DOHH2 (cell line): ENCODE results near the gene LSR.

Experiments used
- H3F3A ChIP-seq: fragments of 200-600 bp; sonication (generic), shearing (Covaris generic); 2 replicates; pipeline ENCODE4 v1.6.0; 2016; ENCODE audit warnings: antibody characterized with exemption, mild to moderate bottlenecking; ENCODE audit not compliant: control insufficient read depth, insufficient read depth
- H3K27ac ChIP-seq: fragments of 200-600 bp; sonication (generic); 2 replicates; pipeline ENCODE4 v1.5.1; 2014; ENCODE audit warnings: low read depth, mild to moderate bottlenecking, low read length, moderate library complexity
- H3K27me3 ChIP-seq: fragments of 200-600 bp; sonication (generic); 2 replicates; pipeline ENCODE4 v1.6.1; 2014; ENCODE audit warnings: mild to moderate bottlenecking, low read length, mixed read lengths; ENCODE audit not compliant: control insufficient read depth
- H3K36me3 ChIP-seq: fragments of 200-600 bp; sonication (generic); 2 replicates; pipeline ENCODE4 v1.6.1; 2014; ENCODE audit warnings: mild to moderate bottlenecking, low read length, moderate library complexity, mixed read lengths; ENCODE audit not compliant: control insufficient read depth
- H3K4me1 ChIP-seq: fragments of 200-600 bp; sonication (generic); 2 replicates; pipeline ENCODE4 v1.6.1; 2014; ENCODE audit warnings: mild to moderate bottlenecking, low read length, mixed read lengths; ENCODE audit not compliant: control insufficient read depth
- H3K4me2 ChIP-seq: fragments of 200-600 bp; sonication (generic); 2 replicates; pipeline ENCODE4 v1.6.0; 2014; ENCODE audit warnings: mild to moderate bottlenecking, low read length, moderate library complexity
- H3K4me3 ChIP-seq: fragments of 200-600 bp; sonication (generic); 2 replicates; pipeline ENCODE4 v1.5.1; 2014; ENCODE audit warnings: mild to moderate bottlenecking, low read length, mixed read lengths
- H3K79me2 ChIP-seq: fragments of 200-600 bp; sonication (generic); 2 replicates; pipeline ENCODE4 v1.6.1; 2014; ENCODE audit warnings: mild to moderate bottlenecking, low read length, mixed read lengths; ENCODE audit not compliant: control insufficient read depth
- H3K9me2 ChIP-seq: fragments of 200-600 bp; sonication (generic); replicated peaks from 2 replicates; pipeline ENCODE4 v1.6.1; 2014; ENCODE audit warnings: mild to moderate bottlenecking, low read length, mixed read lengths; ENCODE audit not compliant: control insufficient read depth
- H3K9me3 ChIP-seq: fragments of 200-600 bp; sonication (generic); 2 replicates; pipeline ENCODE4 v1.6.1; 2014; ENCODE audit warnings: antibody characterized with exemption, low read length, mixed read lengths; ENCODE audit not compliant: control insufficient read depth, insufficient read depth
- H4K20me1 ChIP-seq: fragments of 200-600 bp; sonication (generic); 2 replicates; pipeline ENCODE4 v1.6.0; 2014; ENCODE audit warnings: low read depth, mild to moderate bottlenecking, antibody characterized with exemption, low read length, moderate library complexity; ENCODE audit not compliant: control insufficient read depth, insufficient read depth
- EZH2phosphoT487 ChIP-seq: fragments of 200-600 bp; sonication (generic); IDR thresholded peaks from 2 replicates; pipeline ENCODE4 v1.6.1; 2017; ENCODE audit warnings: borderline replicate concordance, mild to moderate bottlenecking, antibody characterized with exemption, low read length, moderate library complexity, mixed read lengths
- TF ChIP-seq, protein P1 (sequence below): fragments of 200-600 bp; sonication (generic); IDR thresholded peaks from one replicate; pipeline ENCODE4 v1.5.1; 2014; ENCODE audit warnings: antibody characterized with exemption, mild to moderate bottlenecking, low read depth, low read length; ENCODE audit not compliant: poor library complexity, severe bottlenecking

Gene LSR

GRCh38 chr19:35310331-35310730, 61.5 kb downstream of the LSR start:
- Histone ChIP-seq H3K36me3 (no peaks in the 10 kb centered on the region), H3K27me3 (no peaks in the 10 kb centered on the region), H3K4me3 (no peak overlapping the region), H3K4me2 (no peak overlapping the region), H3K79me2 (no peaks in the 10 kb centered on the region), H3K9me3 (no peaks in the 10 kb centered on the region), H4K20me1 (no peaks in the 10 kb centered on the region), H3K9me2 (no peaks in the 10 kb centered on the region), H3K27ac (no peak overlapping the region), H3K4me1 (peaks cover 87% of the 10 kb centered on the region), H3F3A (peaks cover 8% of the 10 kb centered on the region; the same call in 1 of the 2 replicates)
- no peak for TF ChIP-seq EZH2phosphoT487

DNA sequence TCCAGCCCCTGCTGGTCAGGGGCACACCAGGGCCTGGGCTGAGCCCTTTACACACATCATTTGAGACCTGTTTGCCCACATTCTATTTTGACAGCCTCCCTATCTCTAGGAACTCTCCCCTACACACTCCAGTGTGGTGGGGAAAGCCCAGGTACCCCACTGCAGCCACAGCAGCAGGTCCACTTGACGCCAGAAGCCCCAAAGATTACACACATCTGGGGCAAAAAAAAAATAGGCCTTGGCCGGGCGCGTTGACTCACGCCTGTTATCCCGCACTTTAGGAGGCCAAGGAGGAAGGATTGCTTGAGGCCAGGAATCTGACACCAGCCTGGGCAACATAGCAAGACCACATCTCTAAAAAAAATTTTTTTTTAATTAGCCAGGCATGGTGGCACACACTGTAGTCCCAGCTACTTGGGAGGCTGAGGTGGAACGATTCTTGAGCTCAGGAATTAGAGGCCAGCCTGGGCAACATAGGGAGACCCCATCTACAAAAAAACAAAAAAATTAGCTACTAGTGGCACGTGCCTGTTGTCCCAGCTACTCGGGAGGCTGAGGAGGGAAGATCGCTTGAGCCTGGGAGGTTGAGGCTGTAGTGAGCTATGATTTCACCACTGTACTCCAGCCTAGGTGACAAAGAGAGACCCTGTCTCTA, 62.1 kb downstream of the LSR start:
- H3K4me3 ChIP-seq = no peak overlapping the region
- no peak overlapping the region for H3K4me2 ChIP-seq
- peaks cover 87% of the 10 kb centered on the region for H3K4me1 ChIP-seq
- no peaks in the 10 kb centered on the region for H3K79me2 ChIP-seq
- TF ChIP-seq, protein P1, sequence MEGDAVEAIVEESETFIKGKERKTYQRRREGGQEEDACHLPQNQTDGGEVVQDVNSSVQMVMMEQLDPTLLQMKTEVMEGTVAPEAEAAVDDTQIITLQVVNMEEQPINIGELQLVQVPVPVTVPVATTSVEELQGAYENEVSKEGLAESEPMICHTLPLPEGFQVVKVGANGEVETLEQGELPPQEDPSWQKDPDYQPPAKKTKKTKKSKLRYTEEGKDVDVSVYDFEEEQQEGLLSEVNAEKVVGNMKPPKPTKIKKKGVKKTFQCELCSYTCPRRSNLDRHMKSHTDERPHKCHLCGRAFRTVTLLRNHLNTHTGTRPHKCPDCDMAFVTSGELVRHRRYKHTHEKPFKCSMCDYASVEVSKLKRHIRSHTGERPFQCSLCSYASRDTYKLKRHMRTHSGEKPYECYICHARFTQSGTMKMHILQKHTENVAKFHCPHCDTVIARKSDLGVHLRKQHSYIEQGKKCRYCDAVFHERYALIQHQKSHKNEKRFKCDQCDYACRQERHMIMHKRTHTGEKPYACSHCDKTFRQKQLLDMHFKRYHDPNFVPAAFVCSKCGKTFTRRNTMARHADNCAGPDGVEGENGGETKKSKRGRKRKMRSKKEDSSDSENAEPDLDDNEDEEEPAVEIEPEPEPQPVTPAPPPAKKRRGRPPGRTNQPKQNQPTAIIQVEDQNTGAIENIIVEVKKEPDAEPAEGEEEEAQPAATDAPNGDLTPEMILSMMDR = no peak
- no peak for TF ChIP-seq EZH2phosphoT487
- H3K36me3 ChIP-seq = no peaks in the 10 kb centered on the region
- no peaks in the 10 kb centered on the region for H3K9me3 ChIP-seq
- H3K9me2 ChIP-seq = no peaks in the 10 kb centered on the region
- no peaks in the 10 kb centered on the region for H4K20me1 ChIP-seq
- H3K27ac ChIP-seq = no peak overlapping the region
- H3K27me3 ChIP-seq = no peaks in the 10 kb centered on the region
- H3F3A ChIP-seq = peaks cover 5% of the 10 kb centered on the region; the same call in 1 of the 2 replicates

DNA sequence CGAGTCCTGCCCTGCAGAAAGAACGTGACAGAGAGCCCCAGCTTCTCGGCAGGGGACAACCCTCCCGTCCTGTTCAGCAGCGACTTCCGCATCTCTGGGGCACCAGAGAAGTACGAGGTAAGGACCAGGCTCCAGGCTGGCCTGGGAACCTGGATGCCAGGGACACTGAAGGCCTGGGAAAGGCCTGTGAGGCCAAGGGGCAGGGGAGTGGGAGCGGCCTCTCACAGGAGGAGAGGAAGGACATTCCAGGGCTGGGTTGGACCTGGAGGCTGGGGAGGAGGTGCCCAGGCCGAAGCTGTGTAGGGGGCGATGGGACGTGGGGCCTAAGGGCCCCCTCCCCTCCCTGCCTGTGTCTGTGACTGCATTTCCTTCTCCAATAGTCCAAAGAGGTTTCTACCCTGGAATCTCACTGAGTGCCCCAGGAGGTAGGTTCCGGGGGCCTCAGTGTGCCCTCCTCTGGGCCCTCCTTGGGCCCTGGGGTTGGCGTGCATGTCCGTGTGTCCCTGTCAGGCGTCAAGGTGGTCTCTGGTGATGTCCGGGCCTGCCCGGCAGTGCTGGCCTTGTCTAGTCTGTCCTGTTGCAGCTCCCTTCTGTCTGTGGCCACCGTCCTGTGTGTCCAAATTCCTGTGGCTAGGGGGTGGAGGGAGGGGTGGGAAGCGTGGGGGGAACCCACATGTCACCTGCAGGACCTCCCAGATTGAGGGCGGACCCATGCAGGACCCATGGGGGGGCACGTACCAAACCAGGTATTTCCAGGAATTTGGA, 63.3 kb downstream of the LSR start:
- Histone ChIP-seq H3K4me1 (peaks cover 87% of the 10 kb centered on the region), H3K27ac (no peak overlapping the region), H4K20me1 (no peaks in the 10 kb centered on the region), H3K4me3 (no peak overlapping the region), H3K27me3 (no peaks in the 10 kb centered on the region), H3K9me3 (no peaks in the 10 kb centered on the region), H3K36me3 (no peaks in the 10 kb centered on the region), H3F3A (peaks cover 11% of the 10 kb centered on the region; the same call in 1 of the 2 replicates), H3K9me2 (no peaks in the 10 kb centered on the region), H3K4me2 (no peak overlapping the region), H3K79me2 (no peaks in the 10 kb centered on the region)
- TF ChIP-seq, protein P1 = no peak
- no peak for TF ChIP-seq EZH2phosphoT487

GRCh38 chr19:35313587-35313986, 64.8 kb downstream of the LSR start:
- Histone ChIP-seq H3K9me3 (no peaks in the 10 kb centered on the region), H3F3A (peaks cover 11% of the 10 kb centered on the region; the same call in 1 of the 2 replicates), H3K36me3 (no peaks in the 10 kb centered on the region), H3K4me2 (peak overlapping the region; percentile 45), H3K27me3 (no peaks in the 10 kb centered on the region), H3K9me2 (no peaks in the 10 kb centered on the region), H3K27ac (peak overlapping the region; percentile 12), H3K4me1 (peaks cover 87% of the 10 kb centered on the region), H4K20me1 (no peaks in the 10 kb centered on the region), H3K79me2 (no peaks in the 10 kb centered on the region), H3K4me3 (peak overlapping the region; percentile 24)
- no peak for TF ChIP-seq EZH2phosphoT487
- TF ChIP-seq, protein P1 = no peak
